ENCODE results near the gene TMED4.
A peak's percentile ranks its signal among the peaks of the same experiment; 100 is the strongest.

TMED4 gene

DNA sequence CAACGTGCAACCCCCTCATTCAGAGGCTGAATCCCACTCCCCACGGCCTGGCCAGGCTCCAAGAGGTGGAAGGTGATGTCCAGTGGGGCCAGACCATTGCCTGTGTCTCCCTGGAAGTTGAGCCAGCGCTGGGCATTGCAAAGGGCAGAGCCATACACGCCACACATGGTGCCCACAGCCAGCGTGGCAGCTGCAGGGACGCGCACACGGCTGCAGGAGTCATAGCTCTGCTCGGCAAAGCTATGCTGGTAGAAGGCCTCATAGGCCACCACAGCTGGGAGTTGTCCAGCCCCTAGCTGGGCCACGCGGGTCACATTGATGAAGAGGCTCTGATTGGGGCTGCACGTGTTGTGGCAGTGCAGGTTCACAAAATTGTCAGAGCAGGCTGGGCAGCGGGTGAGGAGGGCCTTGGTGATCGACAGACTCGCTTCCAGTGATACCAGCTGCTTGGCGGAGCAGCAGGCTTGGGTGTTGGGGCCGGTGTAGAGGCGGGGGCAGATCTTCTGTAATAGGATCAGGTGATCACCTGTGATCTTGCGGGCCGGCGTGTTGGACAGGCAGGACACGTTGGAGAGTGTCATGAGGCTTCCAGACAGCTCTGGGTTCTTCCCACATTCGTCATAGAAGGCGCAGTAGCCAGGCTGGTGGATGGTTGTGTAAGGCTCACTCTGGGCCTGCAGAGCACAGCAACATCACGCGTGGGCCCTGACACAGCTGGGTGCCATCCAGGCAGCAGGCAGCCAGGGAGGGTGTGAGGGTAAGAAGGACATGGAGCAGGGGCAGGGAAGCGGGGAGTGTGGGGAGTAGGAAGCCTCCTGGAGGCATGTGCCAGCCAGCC lies 42.1 kb downstream of the TMED4 start:
- DNase-seq = no peak

GRCh38 chr7:44538798-44539668 lies 43.0 kb downstream of the TMED4 start:
- no peak for DNase-seq

DNA sequence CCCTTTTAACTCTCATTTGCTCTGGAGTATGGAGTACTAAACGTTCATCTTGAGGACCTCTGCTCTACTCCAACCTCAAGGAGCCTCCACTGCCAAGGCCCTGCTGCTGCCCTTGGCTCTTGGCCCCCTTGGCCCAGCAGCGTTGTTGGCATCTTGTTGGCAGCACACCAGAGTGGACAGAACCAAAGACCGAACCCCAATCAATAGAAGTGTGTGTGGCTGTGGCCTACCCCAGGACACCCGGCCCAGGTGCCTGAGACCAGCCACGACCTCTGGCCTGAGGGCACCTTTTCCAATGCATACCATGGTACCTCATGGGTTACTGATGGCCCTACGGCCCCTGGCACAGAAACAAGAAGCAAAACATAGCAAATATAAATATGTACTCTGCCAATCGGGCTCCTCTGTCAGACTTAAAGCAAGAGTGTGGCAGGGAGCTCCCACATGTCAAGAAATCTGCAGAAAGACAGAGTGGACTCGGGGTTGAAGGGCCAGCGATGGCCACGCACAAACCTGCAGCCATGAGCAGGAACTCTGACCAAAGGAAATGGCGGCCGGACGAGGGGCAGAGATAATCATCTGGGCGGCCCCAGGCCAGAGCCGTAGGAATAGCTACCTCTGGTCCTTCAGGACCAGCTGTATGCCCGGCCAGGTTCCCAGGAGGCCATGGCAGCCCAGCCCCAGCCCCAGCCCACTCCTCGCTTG lies 43.8 kb downstream of the TMED4 start:
- no peak for DNase-seq

- no peak for DNase-seq
Observed at GRCh38 chr7:44537442-44537841, 44.6 kb downstream of the TMED4 start.

DNA sequence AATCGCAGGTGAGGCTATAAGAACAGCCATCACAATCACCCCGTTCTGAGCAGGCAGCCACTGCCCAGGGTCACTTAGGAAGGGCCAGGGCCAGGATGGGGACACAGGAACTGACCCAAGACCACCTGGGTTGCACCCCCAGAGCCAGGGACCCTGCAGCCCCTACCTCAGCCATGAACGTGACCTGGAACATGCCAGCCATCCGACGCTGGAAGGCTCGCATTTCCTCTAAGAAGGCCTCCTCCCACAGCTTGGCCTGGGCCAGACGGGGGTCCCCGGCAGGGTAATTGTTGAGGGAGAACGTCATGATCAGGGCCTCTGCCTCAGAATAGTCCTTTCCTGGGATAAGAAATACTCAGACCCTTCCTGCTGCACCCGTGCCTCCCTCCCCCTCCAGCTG lies 45.9 kb downstream of the TMED4 start:
- DNase-seq = no peak

- no peak for DNase-seq
Observed at GRCh38 chr7:44535348-44536064, 46.5 kb downstream of the TMED4 start.

- peak; percentile 75 for DNase-seq
Observed at GRCh38 chr7:44534501-44534900, 47.5 kb downstream of the TMED4 start.

- no peak for DNase-seq
Observed at GRCh38 chr7:44534087-44534486, 47.9 kb downstream of the TMED4 start.

DNA sequence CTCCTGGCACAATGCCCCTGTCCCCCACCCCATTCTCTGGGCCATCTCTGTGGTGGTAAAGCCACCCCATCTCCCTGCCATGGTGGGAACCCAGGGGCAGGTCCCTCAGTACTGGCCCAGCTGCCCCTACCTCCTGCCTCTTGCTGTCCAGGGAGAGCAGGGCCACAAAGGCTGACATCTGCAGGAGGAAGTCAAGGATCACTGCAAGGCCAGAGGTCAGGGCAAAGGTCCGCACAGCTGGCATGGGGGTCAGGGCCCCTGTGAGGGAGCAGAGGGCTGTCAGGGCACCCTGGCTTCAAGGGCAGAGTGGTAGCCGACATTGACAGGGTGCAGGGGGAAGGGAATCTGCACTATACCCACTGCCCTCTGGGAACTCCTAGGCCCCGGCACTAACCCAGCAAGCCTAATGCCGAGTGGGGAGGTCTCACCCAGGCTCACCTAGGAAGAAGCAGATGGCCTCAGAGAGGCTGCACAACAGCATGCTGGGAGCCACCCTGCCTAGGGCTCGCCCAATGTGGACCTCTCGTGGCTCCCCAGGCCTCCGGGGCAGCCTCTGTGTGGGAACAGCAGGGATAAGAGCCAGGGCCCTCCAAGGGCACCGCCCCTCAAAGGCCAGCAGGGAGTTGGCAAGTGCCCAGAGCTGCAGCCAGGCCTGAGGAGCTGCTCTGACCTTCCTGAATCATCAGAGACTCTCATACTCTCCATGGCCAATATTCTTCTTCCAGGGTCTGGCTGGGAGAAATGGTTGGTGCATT lies 48.6 kb downstream of the TMED4 start:
- no peak for DNase-seq

- DNase-seq = no peak
Observed at GRCh38 chr7:44531421-44532380, 50.3 kb downstream of the TMED4 start.

DNA sequence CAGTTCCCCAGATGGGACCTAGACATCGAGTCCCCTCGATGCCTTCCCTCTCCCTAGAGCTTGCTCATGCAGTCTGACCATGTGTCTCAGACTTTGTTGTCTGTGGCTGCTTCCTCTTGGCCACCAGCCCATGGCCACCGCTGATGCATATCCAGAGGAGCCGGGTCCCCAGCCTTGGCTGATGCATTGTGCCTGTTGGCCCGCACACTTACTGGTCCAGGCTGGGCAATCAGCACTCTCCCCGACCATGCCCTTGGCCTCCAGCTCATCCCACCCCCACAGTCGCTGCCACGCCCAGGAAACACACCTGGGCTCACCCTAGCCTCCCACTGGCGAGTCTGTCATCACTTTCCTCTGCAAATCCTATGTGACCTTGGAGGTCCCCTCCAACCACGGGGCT lies 51.0 kb downstream of the TMED4 start:
- no peak for DNase-seq
